ENCODE data around the gene SHQ1. TPM values are rescaled to one million over a fixed set of nuclear protein-coding genes. Genes with fewer than 3 reads are reported as not detected.

Gene SHQ1
- total and polyA plus RNA-seq, 2 donors (not counting 3 experiments of a cell fraction or from before 2014, with no cell fraction given), result 7.3 to 20.6 TPM

GRCh38 chr3:72745146-72745999, 102.9 kb downstream of the SHQ1 start:
- no peaks in the 10 kb centered on the region for H3K27me3 ChIP-seq (ENCODE audit: control insufficient read depth in 2 of 2, insufficient read depth in 2 of 2, low read length in 2 of 2)
- H4K20me1 ChIP-seq (replicated peaks; ENCODE audit: control insufficient read depth, extremely low read depth, insufficient read depth, low read length), result no peaks in the 10 kb centered on the region
- H3K4me1 ChIP-seq (ENCODE audit: control insufficient read depth, extremely low read depth, insufficient read depth, low read length), result no peaks in the 10 kb centered on the region
- no peak for FAIRE-seq
- BruUV-seq (replicated peaks), result no TSS peak
- H3K36me3 ChIP-seq (ENCODE audit: control insufficient read depth in 2 of 2, extremely low read depth in 1 of 2, insufficient read depth in 2 of 2, low read length in 2 of 2), result no peaks in the 10 kb centered on the region
- no peak overlapping the region for H2AFZ ChIP-seq (ENCODE audit: low read depth, low read length)
- no peaks in the 10 kb centered on the region for H3K9me1 ChIP-seq (replicated peaks; ENCODE audit: control insufficient read depth, extremely low read depth, insufficient read depth, low read length)
- no peaks in the 10 kb centered on the region for H3K79me2 ChIP-seq (ENCODE audit: control insufficient read depth, insufficient read depth, low read length)
- H3K4me2 ChIP-seq (ENCODE audit: insufficient read depth, low read length), result no peak overlapping the region
- H3K27ac ChIP-seq (ENCODE audit: insufficient read depth, low read depth, low read length), result no peak overlapping the region
- TF ChIP-seq MAX (IDR thresholded peaks at IDR 0.05; ENCODE audit: insufficient read depth, insufficient read length) (no peak), CTCF (IDR thresholded peaks at IDR 0.05; ENCODE audit: extremely low read depth in 1 of 2, insufficient read depth in 1 of 2, low read depth in 1 of 2, low read length in 2 of 2) (no peak), POLR2AphosphoS5 (IDR thresholded peaks at IDR 0.05; ENCODE audit: insufficient read depth, low read depth, low read length) (no peak), GATA2 (IDR thresholded peaks at IDR 0.05; ENCODE audit: insufficient read depth, insufficient read length, low read depth, low read length) (no peak), MYC (IDR thresholded peaks at IDR 0.05; ENCODE audit: low read depth, low read length) (no peak), FOS (IDR thresholded peaks at IDR 0.05; ENCODE audit: borderline replicate concordance, insufficient read depth, low read length) (no peak), POLR2A (IDR thresholded peaks at IDR 0.05; ENCODE audit: low read depth, low read length) (no peak), EZH2 (IDR thresholded peaks at IDR 0.05; ENCODE audit: borderline replicate concordance, low read depth, low read length, severe bottlenecking) (no peak), JUN (IDR thresholded peaks at IDR 0.05; ENCODE audit: borderline replicate concordance, insufficient read depth, insufficient read length, low read depth) (no peak)
- intact Hi-C loops (cut with micrococcal nuclease) (no loop called here), dilution Hi-C loops (cut with MboI; ENCODE audit: extremely low pct_ligation_motif_present, low sequenced_read_pairs) (no loop called here)
- H3K9me3 ChIP-seq (replicated peaks; ENCODE audit: control insufficient read depth, insufficient read depth, low read length), result no peaks in the 10 kb centered on the region
- no peak overlapping the region for H3K4me3 ChIP-seq (replicated peaks in 1 of 3; ENCODE audit: insufficient read depth in 1 of 3, low read depth in 1 of 3, low read length in 3 of 3)
- ChIA-PET POLR2A (no interaction called here), CTCF (no interaction called here)
- no peak overlapping the region for H3K9ac ChIP-seq (replicated peaks; ENCODE audit: extremely low read depth, insufficient read depth, low read length)
- no peak for DNase-seq (ENCODE audit: low read depth, low spot score)

All from endothelial cell of umbilical vein (primary cell).